Measurements from ENCODE around the gene FBXO42.

DNA sequence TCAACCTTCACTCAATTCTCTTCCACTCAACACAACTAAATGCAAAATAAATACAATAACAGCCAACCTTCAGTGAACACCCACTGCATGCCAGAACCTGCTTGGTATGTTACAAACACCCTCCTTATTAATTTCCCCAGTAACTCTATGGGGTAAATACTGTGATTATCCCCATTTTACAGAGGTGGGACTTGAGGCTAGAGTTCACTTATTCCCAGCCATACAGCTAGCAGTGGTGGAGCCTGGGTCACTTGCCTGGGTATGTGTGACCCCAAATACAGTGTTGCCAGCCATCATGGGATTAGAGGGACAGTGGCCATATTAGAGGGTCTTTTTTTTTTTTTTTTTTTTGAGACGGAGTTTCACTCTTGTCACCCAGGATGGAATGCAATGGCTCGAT is 116.9 kb downstream of the FBXO42 start:
- no peak for TF ChIP-seq CTCF (IDR thresholded peaks at IDR 0.05)
- no peak for TF ChIP-seq POLR2AphosphoS5 (IDR thresholded peaks at IDR 0.05)

All from stomach (tissue), 4 donors.